ENCODE data around the gene DHX36. TPM values are rescaled to one million over a fixed set of nuclear protein-coding genes. Genes with fewer than 3 reads are reported as not detected.

DHX36 gene
- total and polyA plus RNA-seq, 7 donors, result 8.4 to 76.7 (median 56.2) TPM

GRCh38 chr3:154301561-154301960, 22.7 kb downstream of the DHX36 start:
- H3K36me3 ChIP-seq, result peaks cover 27 to 99% (median 43%) of the 10 kb centered on the region in 4 donors

GRCh38 chr3:154294016-154294415, 30.3 kb downstream of the DHX36 start:
- Histone ChIP-seq H3K4me1 (no peaks in the 10 kb centered on the region), H3K36me3 (peaks cover 11 to 92% (median 17%) of the 10 kb centered on the region in 4 donors), H3K27me3 (no peaks in the 10 kb centered on the region), H3K9me3 (no peaks in the 10 kb centered on the region), H3K27ac (no peak overlapping the region), H3K4me3 (no peak overlapping the region)
- intact Hi-C loops (cut with DNase I), result no loop called here
- TF ChIP-seq CTCF (IDR thresholded peaks at IDR 0.05), result no peak
- no peak for DNase-seq
- 94 to 97% methylated on average over 2 of the region's 2 CpGs for WGBS, 2 donors

More at GRCh38 chr3:154301561-154301960, 22.7 kb downstream of the DHX36 start:
- Histone ChIP-seq H3K4me1 (no peaks in the 10 kb centered on the region), H3K9me3 (no peaks in the 10 kb centered on the region), H3K27ac (no peak overlapping the region), H3K4me3 (no peak overlapping the region), H3K27me3 (no peaks in the 10 kb centered on the region)
- 93 to 94% methylated on average over 3 of the region's 3 CpGs for WGBS, 2 donors
- intact Hi-C loops (cut with DNase I), result no loop called here
- DNase-seq, result no peak
- TF ChIP-seq POLR2A (IDR thresholded peaks at IDR 0.05), result no peak
- TF ChIP-seq EP300 (IDR thresholded peaks at IDR 0.05), result no peak
- TF ChIP-seq POLR2AphosphoS5 (IDR thresholded peaks at IDR 0.05), result no peak
- TF ChIP-seq CTCF (IDR thresholded peaks at IDR 0.05), result no peak

GRCh38 chr3:154290187-154290586, 34.1 kb downstream of the DHX36 start:
- no peak for DNase-seq
- no peak overlapping the region for H3K27ac ChIP-seq
- no peaks in the 10 kb centered on the region for H3K27me3 ChIP-seq
- intact Hi-C loops (cut with DNase I), result no loop called here
- WGBS, 2 donors, result 97 to 98% methylated on average over 5 of the region's 5 CpGs
- peaks cover 15 to 93% (median 19%) of the 10 kb centered on the region in 4 donors for H3K36me3 ChIP-seq
- no peaks in the 10 kb centered on the region for H3K9me3 ChIP-seq
- TF ChIP-seq POLR2A (IDR thresholded peaks at IDR 0.05) (no peak), CTCF (IDR thresholded peaks at IDR 0.05) (no peak), POLR2AphosphoS5 (IDR thresholded peaks at IDR 0.05) (no peak), EP300 (IDR thresholded peaks at IDR 0.05) (no peak)
- no peak overlapping the region for H3K4me3 ChIP-seq
- no peaks in the 10 kb centered on the region for H3K4me1 ChIP-seq

- no peak for DNase-seq
- intact Hi-C loops (cut with DNase I), result no loop called here
- Histone ChIP-seq H3K36me3 (peaks cover 4 to 96% (median 14%) of the 10 kb centered on the region in 4 donors), H3K27me3 (no peaks in the 10 kb centered on the region), H3K9me3 (no peaks in the 10 kb centered on the region), H3K4me3 (no peak overlapping the region), H3K27ac (no peak overlapping the region), H3K4me1 (peaks cover 0 to 8% (median 0%) of the 10 kb centered on the region in 4 donors)
- 80 to 91% methylated on average over 2 of the region's 2 CpGs for WGBS, 2 donors
- TF ChIP-seq CTCF (IDR thresholded peaks at IDR 0.05) (no peak), EP300 (IDR thresholded peaks at IDR 0.05) (no peak)
Observed at GRCh38 chr3:154285221-154285620, 39.1 kb downstream of the DHX36 start.

GRCh38 chr3:154280161-154280560, 44.1 kb downstream of the DHX36 start:
- H3K9me3 ChIP-seq, result no peaks in the 10 kb centered on the region
- no peak for TF ChIP-seq CTCF (IDR thresholded peaks at IDR 0.05)
- no peak for TF ChIP-seq POLR2AphosphoS5 (IDR thresholded peaks at IDR 0.05)
- no peak for TF ChIP-seq POLR2A (IDR thresholded peaks at IDR 0.05)
- TF ChIP-seq EP300 (IDR thresholded peaks at IDR 0.05), result no peak
- intact Hi-C loops (cut with DNase I), result no loop called here
- peaks cover 0 to 99% (median 18%) of the 10 kb centered on the region in 4 donors for H3K36me3 ChIP-seq
- DNase-seq, result no peak
- no peaks in the 10 kb centered on the region for H3K27me3 ChIP-seq
- WGBS, 2 donors, result 94 to 98% methylated on average over 1 of the region's 1 CpG
- H3K27ac ChIP-seq, result no peak overlapping the region
- no peak overlapping the region for H3K4me3 ChIP-seq
- H3K4me1 ChIP-seq, result peaks cover 0 to 8% (median 0%) of the 10 kb centered on the region in 4 donors
